Measurements from ENCODE around the gene NLRP4. TPM values are rescaled to one million over a fixed set of nuclear protein-coding genes. Genes with fewer than 3 reads are reported as not detected.

Gene NLRP4
- total RNA-seq, 4 donors from 2014 or later: not detected

GRCh38 chr19:55858969-55859368 lies 22.6 kb downstream of the NLRP4 start:
- H3K9me3 ChIP-seq: peaks cover 0 to 8% (median 0%) of the 10 kb centered on the region in 4 donors
- no peak for DNase-seq (ENCODE audit: extremely low spot score)
- TF ChIP-seq EP300 (IDR thresholded peaks at IDR 0.05) (no peak), CTCF (IDR thresholded peaks at IDR 0.05) (no peak), POLR2AphosphoS5 (IDR thresholded peaks at IDR 0.05) (no peak), POLR2A (IDR thresholded peaks at IDR 0.05; ENCODE audit: low read depth) (no peak)
- no peaks in the 10 kb centered on the region for H3K4me1 ChIP-seq
- 61% methylated on average over 5 of the region's 5 CpGs for WGBS
- H3K27ac ChIP-seq (replicated peaks in 1 of 4): no peak overlapping the region
- H3K27me3 ChIP-seq: no peaks in the 10 kb centered on the region
- H3K4me3 ChIP-seq: no peak overlapping the region
- intact Hi-C loops (cut with DNase I): no loop called here
- no peaks in the 10 kb centered on the region for H3K36me3 ChIP-seq

- intact Hi-C loops (cut with DNase I): no loop called here
- DNase-seq (ENCODE audit: extremely low spot score): no peak
- TF ChIP-seq EP300 (IDR thresholded peaks at IDR 0.05) (no peak), POLR2A (IDR thresholded peaks at IDR 0.05; ENCODE audit: low read depth) (no peak), POLR2AphosphoS5 (IDR thresholded peaks at IDR 0.05) (no peak), CTCF (IDR thresholded peaks at IDR 0.05) (no peak)
- no peak overlapping the region for H3K4me3 ChIP-seq
- H3K27me3 ChIP-seq: peaks cover 0 to 8% (median 0%) of the 10 kb centered on the region in 4 donors
- WGBS: 62% methylated on average over 3 of the region's 3 CpGs
- H3K9me3 ChIP-seq: peaks cover 0 to 4% (median 0%) of the 10 kb centered on the region in 4 donors
- no peaks in the 10 kb centered on the region for H3K4me1 ChIP-seq
- no peaks in the 10 kb centered on the region for H3K36me3 ChIP-seq
- H3K27ac ChIP-seq (replicated peaks in 1 of 4): no peak overlapping the region
These were observed 30.2 kb downstream of the NLRP4 start for GRCh38 chr19:55866521-55866920.

GRCh38 chr19:55867101-55867500 lies 30.8 kb downstream of the NLRP4 start:
- WGBS: 86% methylated on average over 5 of the region's 7 CpGs
- Histone ChIP-seq H3K36me3 (no peaks in the 10 kb centered on the region), H3K27ac (replicated peaks in 1 of 4) (no peak overlapping the region), H3K9me3 (peaks cover 0 to 4% (median 0%) of the 10 kb centered on the region in 4 donors), H3K4me1 (no peaks in the 10 kb centered on the region), H3K4me3 (no peak overlapping the region), H3K27me3 (peaks cover 0 to 8% (median 0%) of the 10 kb centered on the region in 4 donors)
- no peak for DNase-seq (ENCODE audit: extremely low spot score)
- intact Hi-C loops (cut with DNase I): no loop called here
- TF ChIP-seq CTCF (IDR thresholded peaks at IDR 0.05) (no peak), POLR2AphosphoS5 (IDR thresholded peaks at IDR 0.05) (no peak), POLR2A (IDR thresholded peaks at IDR 0.05; ENCODE audit: low read depth) (no peak), EP300 (IDR thresholded peaks at IDR 0.05) (no peak)

- DNase-seq (ENCODE audit: extremely low spot score): peak; percentile 91
- H3K4me3 ChIP-seq: no peak overlapping the region
- WGBS: 84% methylated on average over 11 of the region's 11 CpGs
- peaks cover 0 to 9% (median 0%) of the 10 kb centered on the region in 4 donors for H3K9me3 ChIP-seq
- H3K4me1 ChIP-seq: no peaks in the 10 kb centered on the region
- H3K27me3 ChIP-seq: peaks cover 0 to 8% (median 0%) of the 10 kb centered on the region in 4 donors
- no peak overlapping the region for H3K27ac ChIP-seq (replicated peaks in 1 of 4)
- TF ChIP-seq POLR2AphosphoS5 (IDR thresholded peaks at IDR 0.05) (no peak), CTCF (IDR thresholded peaks at IDR 0.05) (no peak), EP300 (IDR thresholded peaks at IDR 0.05) (no peak), POLR2A (IDR thresholded peaks at IDR 0.05; ENCODE audit: low read depth) (no peak)
- intact Hi-C loops (cut with DNase I): no loop called here
- H3K36me3 ChIP-seq: no peaks in the 10 kb centered on the region
These were observed 34.4 kb downstream of the NLRP4 start for GRCh38 chr19:55870736-55871135.

GRCh38 chr19:55877211-55877610 lies 40.9 kb downstream of the NLRP4 start:
- intact Hi-C loops (cut with DNase I): no loop called here
- no peaks in the 10 kb centered on the region for H3K36me3 ChIP-seq
- DNase-seq (ENCODE audit: extremely low spot score): peak; percentile 78
- no peaks in the 10 kb centered on the region for H3K27me3 ChIP-seq
- H3K9me3 ChIP-seq: peaks cover 0 to 23% (median 13%) of the 10 kb centered on the region in 4 donors
- H3K27ac ChIP-seq (replicated peaks in 1 of 4): no peak overlapping the region
- no peak for TF ChIP-seq POLR2A (IDR thresholded peaks at IDR 0.05; ENCODE audit: low read depth)
- TF ChIP-seq CTCF (IDR thresholded peaks at IDR 0.05): no peak
- no peak for TF ChIP-seq EP300 (IDR thresholded peaks at IDR 0.05)
- TF ChIP-seq POLR2AphosphoS5 (IDR thresholded peaks at IDR 0.05): no peak
- no peak overlapping the region for H3K4me3 ChIP-seq
- H3K4me1 ChIP-seq: no peaks in the 10 kb centered on the region
- WGBS: 68% methylated on average over 3 of the region's 3 CpGs
